NOMO-1 treated with DMSO at 0.1 percent for 48 hours (cell line): ENCODE measurements around the gene XPNPEP1.

ENCODE experiments used
- DNase-seq: peaks from one replicate; lab custom pipeline; 2025; ENCODE audit not compliant: unreplicated experiment; lab: John Stamatoyannopoulos, UW

The XPNPEP1 gene

DNA sequence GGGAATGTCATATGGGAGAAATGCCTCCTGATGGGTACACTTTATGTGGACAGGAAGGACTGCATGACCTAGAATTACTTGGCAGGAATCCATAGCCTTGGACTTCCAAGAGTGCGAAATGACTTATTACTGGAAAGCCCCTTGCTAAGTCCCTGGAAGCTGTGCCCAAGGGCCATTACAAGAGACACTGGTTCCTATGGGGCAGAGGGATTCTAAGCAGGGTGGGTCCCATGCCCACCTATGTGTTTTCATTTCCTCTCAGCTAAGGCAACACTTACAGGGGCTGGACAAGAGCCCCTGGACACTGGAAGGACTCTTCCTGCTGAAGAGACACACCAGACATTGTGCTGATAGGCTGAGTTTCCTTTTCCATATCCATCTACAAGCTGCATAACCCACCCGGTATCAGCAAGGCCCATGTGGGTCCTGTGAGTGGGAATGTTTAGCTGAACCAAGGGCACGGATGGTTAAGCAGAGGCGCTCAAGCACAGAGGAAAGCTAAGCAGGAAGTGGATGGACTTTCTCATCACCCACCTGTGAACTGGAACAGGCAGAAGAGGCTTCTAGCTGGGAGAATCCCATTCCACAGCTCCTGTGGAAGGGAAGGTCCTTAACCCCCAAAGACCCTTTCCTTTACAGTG, 56.2 kb downstream of the XPNPEP1 start:
- DNase-seq, result no peak

- DNase-seq, result no peak
Measured at GRCh38 chr10:109866168-109866994, 56.9 kb downstream of the XPNPEP1 start.

DNA sequence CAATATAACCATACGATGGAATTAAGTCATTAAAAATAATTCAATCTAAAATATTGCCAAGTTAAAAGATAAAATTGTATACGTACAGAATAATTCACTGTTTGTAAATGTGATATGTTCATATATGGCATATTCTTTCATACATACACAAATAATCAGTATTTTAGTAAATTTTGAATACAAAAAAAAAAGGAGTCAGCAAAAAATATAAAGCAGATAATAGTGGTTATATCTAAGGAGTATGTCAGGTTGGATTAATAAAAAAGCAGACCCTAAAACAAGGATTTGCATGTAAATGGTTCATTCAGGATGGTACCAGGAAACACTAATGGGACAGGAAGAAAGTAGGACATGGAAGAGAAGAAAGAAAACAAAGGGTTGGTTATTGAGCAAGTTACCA, 59.5 kb downstream of the XPNPEP1 start:
- no peak for DNase-seq

GRCh38 chr10:109862738-109863137, 60.6 kb downstream of the XPNPEP1 start:
- no peak for DNase-seq

DNA sequence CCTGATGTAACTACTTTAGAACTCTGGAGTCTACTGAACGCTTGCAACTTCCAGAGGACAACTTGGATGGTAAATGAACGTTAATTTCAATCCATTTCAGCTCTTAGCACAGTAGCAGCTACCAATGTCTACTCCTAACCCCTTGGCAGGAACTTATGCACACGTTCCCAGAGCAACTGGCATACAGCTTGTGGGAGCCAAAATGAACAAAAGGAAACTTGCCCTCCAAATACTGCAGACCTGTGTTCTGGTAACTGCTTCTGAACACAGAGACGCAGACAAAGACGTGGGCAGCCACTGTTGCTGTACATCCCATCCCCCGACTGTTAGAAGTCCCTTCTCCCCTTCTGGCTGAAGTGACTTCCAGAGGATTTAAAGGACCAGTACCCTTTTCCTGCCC, 61.3 kb downstream of the XPNPEP1 start:
- DNase-seq, result no peak

DNA sequence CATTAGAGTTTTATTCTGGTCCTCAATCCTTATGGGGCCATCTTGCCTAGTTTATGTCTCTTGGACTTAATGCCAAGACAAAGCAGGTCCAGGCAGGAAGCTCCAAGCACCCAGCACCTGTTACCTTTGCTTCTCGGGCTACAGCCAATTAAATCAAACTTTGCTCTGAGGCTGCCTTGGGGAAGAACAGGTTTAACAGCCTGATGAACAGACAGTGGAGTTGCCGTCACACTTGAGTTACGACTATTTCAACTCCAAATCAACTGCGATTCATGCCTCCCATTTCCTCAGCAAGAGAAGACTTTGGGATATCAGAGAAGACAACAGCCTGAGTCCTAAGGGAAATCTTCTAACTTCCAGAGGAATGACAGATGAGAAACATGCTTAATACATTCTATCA, 62.2 kb downstream of the XPNPEP1 start:
- DNase-seq, result no peak

DNA sequence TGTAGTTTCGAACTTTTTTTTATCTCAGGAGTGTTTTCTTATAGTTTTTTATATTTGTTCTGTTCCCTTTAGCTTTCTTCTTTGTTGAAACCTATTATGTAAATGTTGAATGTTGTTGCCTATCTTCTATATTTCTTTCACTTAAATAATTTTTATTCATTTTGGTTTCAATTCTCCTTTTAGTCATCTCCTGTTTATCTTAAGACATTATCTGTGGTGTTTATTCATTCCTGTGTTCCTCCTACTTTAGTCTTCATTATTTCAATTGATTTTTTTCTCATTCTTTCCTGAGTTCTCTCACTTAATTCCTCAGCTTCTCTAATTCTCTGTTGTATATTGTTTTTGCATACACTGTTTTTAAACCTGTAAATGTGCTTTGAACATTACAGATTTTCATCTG, 64.1 kb downstream of the XPNPEP1 start:
- DNase-seq, result no peak

DNA sequence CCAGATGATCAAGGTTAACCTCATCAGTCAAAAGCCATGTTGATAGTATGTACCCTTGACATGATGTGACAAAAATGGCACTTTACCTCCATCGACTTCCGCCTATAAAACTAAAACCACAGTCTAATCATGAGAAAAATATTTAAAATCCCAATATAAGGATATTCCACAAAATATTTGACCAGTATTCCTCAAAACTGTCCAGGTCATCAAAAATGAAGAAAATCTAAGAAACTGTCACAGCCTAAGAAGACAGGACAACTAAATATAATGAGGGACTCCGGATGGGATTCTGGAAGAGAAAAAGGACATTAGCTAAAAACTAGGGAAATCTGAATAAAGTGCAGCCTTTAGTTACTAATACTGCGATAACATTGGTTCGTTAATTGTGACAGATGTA, 67.6 kb downstream of the XPNPEP1 start:
- DNase-seq, result no peak

DNA sequence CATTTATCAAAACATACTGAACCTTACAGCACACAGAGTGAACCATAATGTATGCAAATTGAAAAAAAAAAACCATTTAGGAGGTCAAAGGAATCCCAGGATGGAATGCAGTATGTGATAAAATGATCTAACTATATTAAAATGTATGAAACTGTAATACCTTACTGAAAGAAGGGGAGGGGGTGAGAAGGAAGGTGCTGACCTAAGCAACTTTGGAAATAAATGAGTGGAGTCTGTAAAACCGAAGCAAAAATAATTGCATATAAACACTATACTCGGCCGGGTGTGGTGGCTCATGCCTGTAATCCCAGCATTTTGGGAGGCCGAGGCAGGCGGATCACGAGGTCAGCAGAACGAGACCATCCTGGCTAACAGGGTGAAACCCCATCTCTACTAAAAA, 69.4 kb downstream of the XPNPEP1 start:
- DNase-seq, result no peak

GRCh38 chr10:109852475-109853037, 70.8 kb downstream of the XPNPEP1 start:
- peak; percentile 38 for DNase-seq

DNA sequence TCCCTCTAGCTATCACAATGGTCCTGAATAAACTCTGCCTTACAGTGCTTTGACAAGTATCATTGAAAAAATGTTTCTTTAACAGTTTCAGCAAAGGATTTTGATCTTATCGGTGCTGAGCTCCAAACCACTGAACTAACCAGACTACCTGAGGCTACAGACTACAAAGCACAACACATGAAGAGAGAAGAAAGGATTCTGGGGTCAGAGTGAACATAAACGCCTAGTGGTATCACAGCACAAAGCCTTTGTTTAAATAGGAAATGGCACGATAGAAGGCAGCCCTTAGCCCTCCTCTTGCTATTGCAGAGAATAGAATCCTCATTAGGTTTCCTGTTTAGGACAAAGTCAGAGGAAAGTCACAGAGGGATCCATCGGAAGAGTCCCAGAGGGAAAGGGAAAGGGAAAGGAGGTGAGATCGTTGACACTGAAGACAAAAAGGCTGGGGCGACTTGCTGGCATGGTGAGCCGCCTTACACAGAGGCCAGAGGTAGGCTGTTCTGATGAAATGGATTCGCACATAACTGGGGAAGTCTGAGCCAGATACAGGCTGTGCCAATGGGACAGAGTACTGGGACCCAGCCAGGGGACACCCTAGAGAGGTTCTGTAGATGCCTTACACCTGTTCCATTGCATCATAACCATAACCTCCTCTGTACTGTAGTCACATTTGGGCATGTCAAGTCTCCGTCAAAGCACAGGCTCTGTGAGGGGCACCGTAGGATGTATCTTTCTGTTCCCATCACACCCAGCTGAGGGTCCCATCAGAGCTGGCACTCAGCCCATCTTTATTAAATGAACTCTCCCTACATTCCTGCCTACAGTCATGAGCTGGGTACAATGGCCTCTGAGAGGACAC, 71.5 kb downstream of the XPNPEP1 start:
- no peak for DNase-seq

GRCh38 chr10:109846832-109847231, 76.5 kb downstream of the XPNPEP1 start:
- no peak for DNase-seq

- no peak for DNase-seq
Measured at GRCh38 chr10:109845308-109845707, 78.0 kb downstream of the XPNPEP1 start.

- DNase-seq, result no peak
Measured at GRCh38 chr10:109838592-109839244, 84.6 kb downstream of the XPNPEP1 start.

DNA sequence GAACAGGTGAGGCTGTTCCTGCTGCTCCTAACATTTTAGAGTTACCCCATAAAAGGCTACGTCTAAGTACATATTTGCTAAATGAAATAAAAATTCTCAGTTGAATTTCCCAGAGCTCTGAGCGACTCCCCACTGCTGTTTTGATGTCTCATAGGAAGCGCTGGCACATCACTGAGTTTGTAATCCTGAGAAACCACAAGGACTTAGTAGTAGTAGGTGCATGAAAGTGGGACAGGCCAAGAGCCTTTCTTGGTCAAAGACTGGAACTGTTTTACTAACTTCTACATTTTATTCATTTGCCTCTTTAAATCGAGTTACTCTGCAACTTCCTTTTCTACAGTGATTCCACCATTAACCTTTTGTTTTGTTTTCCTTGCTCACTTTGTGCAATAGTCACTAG, 85.9 kb downstream of the XPNPEP1 start:
- no peak for DNase-seq

DNA sequence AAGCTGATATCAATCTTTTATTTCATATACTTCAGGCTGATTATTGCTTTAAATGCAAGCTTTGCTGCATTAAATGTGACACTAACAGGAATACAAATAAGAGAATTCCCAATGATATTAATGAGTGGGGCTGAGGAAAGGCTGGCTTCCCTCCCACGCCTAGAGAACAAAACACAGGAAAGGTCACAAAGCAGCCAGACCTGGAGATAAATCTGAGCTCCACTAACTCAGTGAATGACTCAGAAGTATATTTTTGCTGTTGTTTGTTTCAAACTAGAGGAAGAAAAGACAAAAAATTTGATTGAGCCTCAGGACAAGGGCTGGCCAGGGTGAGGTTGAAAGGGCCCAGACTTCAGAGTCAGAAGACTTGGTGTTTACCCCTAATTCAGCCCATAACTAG, 88.1 kb downstream of the XPNPEP1 start:
- no peak for DNase-seq

GRCh38 chr10:109831846-109832245, 91.5 kb downstream of the XPNPEP1 start:
- DNase-seq, result no peak

DNA sequence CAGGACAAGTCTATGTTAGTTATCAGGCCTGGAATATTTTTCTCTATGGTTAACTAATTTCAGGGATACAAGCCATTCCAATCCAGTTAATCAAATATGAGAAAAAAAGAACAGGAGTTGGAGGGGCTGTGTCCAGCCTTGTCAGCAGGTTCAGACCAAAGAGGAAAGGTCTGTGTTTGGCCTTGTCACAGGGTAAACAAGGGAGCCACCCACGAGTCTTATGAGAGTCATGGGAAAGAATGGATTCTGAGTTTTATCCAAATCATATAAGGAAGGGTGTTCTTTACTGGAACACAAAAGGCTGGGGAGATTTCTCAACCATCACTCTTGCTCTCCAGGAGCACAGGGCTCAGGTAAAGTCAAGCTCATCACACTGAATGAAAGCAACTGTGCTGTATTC, 99.1 kb downstream of the XPNPEP1 start:
- DNase-seq, result no peak

- DNase-seq, result no peak
Measured at GRCh38 chr10:109823196-109823595, 100.1 kb downstream of the XPNPEP1 start.

GRCh38 chr10:109821672-109822071, 101.6 kb downstream of the XPNPEP1 start:
- DNase-seq, result no peak
